Effector memory CD4-positive, alpha-beta T cell (primary cell): ENCODE data around the gene CENATAC.
"Not testable (repeated sequence)": the region's sequence is repeated elsewhere in the genome, so short reads cannot be mapped to it uniquely, and the experiment has no call there.

Experiments used
- DNase-seq, 3 donors: peaks; one replicate each; pipeline ENCODE4 v3.0.0-alpha.2; 2020
- H3K27ac ChIP-seq: 2 replicates; pipeline ENCODE4 v1.7.0; 2013; ENCODE audit warnings: mild to moderate bottlenecking, low read length, moderate library complexity; ENCODE audit not compliant: insufficient read depth, poor library complexity, severe bottlenecking
- H3K27me3 ChIP-seq: replicated peaks from 2 replicates; pipeline ENCODE4 v1.7.0; 2013; ENCODE audit warnings: mild to moderate bottlenecking, low read length; ENCODE audit not compliant: insufficient read depth, control insufficient read depth, poor library complexity, severe bottlenecking
- H3K36me3 ChIP-seq: 2 replicates; pipeline ENCODE4 v1.7.0; 2013; ENCODE audit warnings: mild to moderate bottlenecking, low read length, moderate library complexity; ENCODE audit not compliant: control insufficient read depth, insufficient read depth
- H3K4me1 ChIP-seq: 2 replicates; pipeline ENCODE4 v1.7.0; 2013; ENCODE audit warnings: low read length, mild to moderate bottlenecking; ENCODE audit not compliant: control insufficient read depth, insufficient read depth, poor library complexity, severe bottlenecking
- H3K4me3 ChIP-seq: 2 replicates; pipeline ENCODE4 v1.7.0; 2013; ENCODE audit warnings: low read length, low read depth, mild to moderate bottlenecking; ENCODE audit not compliant: insufficient read depth, poor library complexity, severe bottlenecking
- H3K9me3 ChIP-seq: 2 replicates; pipeline ENCODE4 v1.7.0; 2013; ENCODE audit warnings: mild to moderate bottlenecking, low read length, moderate library complexity; ENCODE audit not compliant: control insufficient read depth

Gene CENATAC

DNA sequence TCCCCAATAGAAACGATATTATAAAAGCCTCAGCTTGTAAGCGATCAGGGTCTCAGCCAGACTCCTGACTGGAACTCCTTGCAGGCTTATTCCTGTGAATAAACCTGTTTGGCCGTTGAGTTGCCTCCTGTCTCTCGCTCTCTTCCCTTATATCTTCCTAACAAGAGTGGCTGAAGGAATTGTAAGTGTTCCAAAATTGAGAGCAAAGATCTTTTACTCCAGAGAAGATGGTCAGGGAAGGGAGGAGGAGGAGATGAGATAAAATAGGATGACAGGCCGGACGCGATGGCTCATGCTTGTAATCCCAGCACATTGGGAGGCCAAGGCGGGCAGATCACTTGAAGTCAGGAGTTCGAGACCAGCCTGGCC is 34.0 kb downstream of the CENATAC start:
- H3K4me1 ChIP-seq: peaks cover 18% of the 10 kb centered on the region
- H3K27ac ChIP-seq: no peak overlapping the region
- no peaks in the 10 kb centered on the region for H3K36me3 ChIP-seq
- H3K4me3 ChIP-seq: no peak overlapping the region
- H3K9me3 ChIP-seq: no peaks in the 10 kb centered on the region
- no peak for DNase-seq
- H3K27me3 ChIP-seq: no peaks in the 10 kb centered on the region

DNA sequence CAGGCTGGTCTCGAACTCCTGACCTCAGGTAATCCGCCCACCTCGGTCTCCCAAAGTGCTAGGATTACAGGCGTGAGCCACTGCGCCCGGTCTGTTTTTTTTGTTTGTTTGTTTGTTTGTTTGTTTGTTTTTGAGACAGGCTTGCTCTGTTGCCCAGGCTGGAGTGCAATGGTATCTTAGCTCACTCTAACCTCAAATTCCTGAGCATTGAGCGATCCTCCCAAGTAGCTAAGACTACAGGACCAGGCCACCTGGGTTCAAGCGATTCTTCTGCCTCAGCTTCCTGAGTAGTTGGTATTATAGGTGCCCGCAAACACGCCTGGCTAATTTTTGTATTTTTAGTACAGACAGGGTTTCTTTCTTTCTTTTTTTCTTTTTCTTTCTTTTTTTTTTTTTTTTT is 35.5 kb downstream of the CENATAC start:
- DNase-seq, H3K9me3 ChIP-seq, H3K4me3 ChIP-seq, H3K36me3 ChIP-seq, H3K27me3 ChIP-seq, H3K27ac ChIP-seq: not testable (repeated sequence)
- peaks cover 18% of the 10 kb centered on the region for H3K4me1 ChIP-seq

GRCh38 chr11:119034813-119035212 is 36.9 kb downstream of the CENATAC start:
- DNase-seq: no peak
- Histone ChIP-seq H3K4me1 (peaks cover 4% of the 10 kb centered on the region), H3K36me3 (no peaks in the 10 kb centered on the region), H3K27me3 (no peaks in the 10 kb centered on the region), H3K27ac (no peak overlapping the region), H3K9me3 (no peaks in the 10 kb centered on the region), H3K4me3 (no peak overlapping the region)

- no peak for DNase-seq
- Histone ChIP-seq H3K4me3 (no peak overlapping the region), H3K9me3 (no peaks in the 10 kb centered on the region), H3K27ac (no peak overlapping the region), H3K4me1 (no peaks in the 10 kb centered on the region), H3K27me3 (no peaks in the 10 kb centered on the region), H3K36me3 (no peaks in the 10 kb centered on the region)
Measured at GRCh38 chr11:119038884-119039283, 40.9 kb downstream of the CENATAC start.

DNA sequence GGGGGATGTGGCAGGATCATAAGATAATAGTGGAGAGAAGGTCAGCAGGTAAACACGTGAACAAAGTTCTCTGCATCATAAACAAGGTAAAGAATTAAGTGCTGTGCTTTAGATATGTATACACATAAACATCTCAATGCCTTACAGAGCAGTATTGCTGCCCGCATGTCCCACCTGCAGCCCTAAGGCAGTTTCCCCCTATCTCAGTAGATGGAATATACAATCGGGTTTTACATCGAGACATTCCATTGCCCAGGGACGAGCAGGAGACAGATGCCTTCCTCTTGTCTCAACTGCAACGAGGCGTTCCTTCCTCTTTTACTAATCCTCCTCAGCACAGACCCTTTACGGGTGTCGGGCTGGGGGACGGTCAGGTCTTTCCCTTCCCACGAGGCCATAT is 41.5 kb downstream of the CENATAC start:
- H3K4me1 ChIP-seq, H3K27me3 ChIP-seq, H3K27ac ChIP-seq, DNase-seq, H3K9me3 ChIP-seq, H3K36me3 ChIP-seq, H3K4me3 ChIP-seq: not testable (repeated sequence)

DNA sequence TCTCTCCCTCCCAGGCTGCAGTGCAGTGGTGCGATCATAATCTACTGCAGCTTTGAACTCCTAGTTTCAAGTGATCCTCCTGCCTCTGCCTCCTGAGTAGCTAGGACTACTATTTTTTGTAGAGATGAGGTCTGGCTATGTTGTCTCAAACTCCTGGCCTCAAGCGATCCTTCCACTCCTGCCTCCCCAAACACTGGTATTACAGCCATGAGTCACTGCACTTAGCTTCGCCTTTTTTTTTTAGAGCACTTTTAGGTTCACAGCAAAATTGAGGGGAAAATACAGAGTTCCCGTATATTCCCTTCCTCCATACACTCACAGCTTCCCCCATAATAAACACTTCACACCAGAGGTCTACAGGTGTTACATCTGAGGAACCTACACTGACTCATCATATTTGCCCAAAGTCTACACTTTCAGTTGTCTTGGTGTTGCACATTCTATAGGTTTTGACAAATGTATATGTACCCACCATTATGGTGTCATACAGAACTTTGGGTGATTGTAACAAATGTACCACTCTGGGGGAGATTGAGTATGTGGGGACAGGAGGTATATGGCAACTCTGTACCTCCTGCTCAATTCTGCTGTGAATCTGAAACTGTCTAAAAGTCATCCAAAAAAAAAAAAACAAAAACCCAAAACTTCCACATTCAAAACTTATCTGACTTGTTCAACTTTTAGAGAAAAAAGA is 44.0 kb downstream of the CENATAC start:
- H3K36me3 ChIP-seq: peaks cover 15% of the 10 kb centered on the region
- no peaks in the 10 kb centered on the region for H3K27me3 ChIP-seq
- H3K9me3 ChIP-seq: no peaks in the 10 kb centered on the region
- DNase-seq: no peak
- no peak overlapping the region for H3K4me3 ChIP-seq
- H3K27ac ChIP-seq: no peak overlapping the region
- H3K4me1 ChIP-seq: no peaks in the 10 kb centered on the region

GRCh38 chr11:119042927-119043326 is 45.0 kb downstream of the CENATAC start:
- H3K36me3 ChIP-seq: peaks cover 24% of the 10 kb centered on the region
- no peak overlapping the region for H3K27ac ChIP-seq
- H3K9me3 ChIP-seq: no peaks in the 10 kb centered on the region
- no peak overlapping the region for H3K4me3 ChIP-seq
- H3K27me3 ChIP-seq: no peaks in the 10 kb centered on the region
- no peaks in the 10 kb centered on the region for H3K4me1 ChIP-seq
- no peak for DNase-seq

- H3K27ac ChIP-seq: no peak overlapping the region
- no peaks in the 10 kb centered on the region for H3K27me3 ChIP-seq
- no peaks in the 10 kb centered on the region for H3K9me3 ChIP-seq
- no peak for DNase-seq
- peaks cover 42% of the 10 kb centered on the region for H3K36me3 ChIP-seq
- no peak overlapping the region for H3K4me3 ChIP-seq
- no peaks in the 10 kb centered on the region for H3K4me1 ChIP-seq
Measured at GRCh38 chr11:119044708-119045107, 46.8 kb downstream of the CENATAC start.

DNA sequence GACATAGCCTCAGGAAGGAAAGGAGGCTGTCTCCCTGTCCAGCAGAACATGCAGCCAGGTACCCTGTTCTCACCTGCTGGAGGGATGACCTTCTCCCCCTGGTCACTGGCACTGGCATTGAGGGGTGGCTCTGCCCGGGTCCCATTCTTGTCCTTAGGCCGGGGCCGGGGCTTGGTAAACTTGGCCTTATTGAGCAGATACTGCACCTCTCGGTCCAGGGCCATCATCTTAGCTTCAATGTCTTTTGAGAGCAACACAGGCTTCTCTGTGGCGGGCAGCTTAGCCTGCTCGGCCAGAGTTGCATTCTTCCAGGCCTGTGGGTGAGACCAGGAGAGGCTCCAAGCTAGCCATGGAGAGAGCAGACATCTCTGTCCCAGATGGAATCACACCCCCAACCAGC is 48.6 kb downstream of the CENATAC start:
- peaks cover 58% of the 10 kb centered on the region for H3K36me3 ChIP-seq
- H3K27me3 ChIP-seq: no peaks in the 10 kb centered on the region
- DNase-seq: no peak
- H3K4me1 ChIP-seq: no peaks in the 10 kb centered on the region
- H3K4me3 ChIP-seq: no peak overlapping the region
- H3K9me3 ChIP-seq: no peaks in the 10 kb centered on the region
- H3K27ac ChIP-seq: no peak overlapping the region

DNA sequence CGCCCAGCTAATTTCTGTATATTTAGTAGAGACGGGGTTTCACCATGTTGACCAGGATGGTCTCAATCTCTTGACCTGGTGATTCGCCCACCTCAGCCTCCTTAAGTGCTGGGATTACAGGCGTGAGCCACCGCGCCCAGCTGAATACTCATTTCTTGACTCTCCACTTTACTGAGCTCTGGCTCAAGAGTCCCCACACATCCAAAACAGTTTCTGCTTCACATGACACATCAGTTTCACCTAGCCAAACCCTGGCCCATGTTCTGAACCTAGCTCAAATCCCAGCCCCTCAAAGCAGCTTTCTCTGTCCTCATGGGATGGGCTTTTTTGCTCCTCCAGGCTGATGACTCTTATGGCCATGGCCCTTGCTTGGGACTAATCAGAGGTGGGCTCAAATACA is 49.3 kb downstream of the CENATAC start:
- H3K27me3 ChIP-seq: no peaks in the 10 kb centered on the region
- no peak overlapping the region for H3K27ac ChIP-seq
- H3K36me3 ChIP-seq: peaks cover 65% of the 10 kb centered on the region
- H3K4me3 ChIP-seq: no peak overlapping the region
- H3K4me1 ChIP-seq: no peaks in the 10 kb centered on the region
- no peaks in the 10 kb centered on the region for H3K9me3 ChIP-seq
- no peak for DNase-seq
